AG20443 (cell line): ENCODE results near the gene PLEKHN1.
"Not testable (repeated sequence)": the region's sequence is repeated elsewhere in the genome, so short reads cannot be mapped to it uniquely, and the experiment has no call there.

Source experiments
- DNase-seq: peaks from one replicate; pipeline ENCODE4 v3.0.0; 2012; ENCODE audit warnings: low spot score, mixed read lengths

PLEKHN1 gene

GRCh38 chr1:1010131-1010530, 43.8 kb downstream of the PLEKHN1 start:
- not testable (repeated sequence) for DNase-seq

GRCh38 chr1:1011396-1011949, 45.2 kb downstream of the PLEKHN1 start:
- DNase-seq = no peak

DNA sequence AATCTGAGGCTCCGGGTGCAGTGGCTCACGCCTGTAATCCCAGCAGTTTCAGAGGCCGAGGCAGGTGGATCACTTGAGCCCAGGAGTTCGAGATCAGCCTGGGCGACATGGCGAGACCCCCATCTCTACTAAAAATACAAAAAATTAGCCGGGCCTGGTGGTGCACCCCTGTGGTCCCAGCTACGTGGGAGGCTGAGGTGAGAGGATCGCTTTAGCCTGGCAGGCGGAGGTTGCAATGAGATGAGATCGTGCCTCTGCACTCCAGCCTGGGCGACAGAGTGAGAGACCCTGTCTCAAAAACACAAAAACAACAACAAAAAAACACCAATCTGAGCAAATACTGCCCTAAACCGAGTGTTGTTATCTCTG, 46.4 kb downstream of the PLEKHN1 start:
- not testable (repeated sequence) for DNase-seq

DNA sequence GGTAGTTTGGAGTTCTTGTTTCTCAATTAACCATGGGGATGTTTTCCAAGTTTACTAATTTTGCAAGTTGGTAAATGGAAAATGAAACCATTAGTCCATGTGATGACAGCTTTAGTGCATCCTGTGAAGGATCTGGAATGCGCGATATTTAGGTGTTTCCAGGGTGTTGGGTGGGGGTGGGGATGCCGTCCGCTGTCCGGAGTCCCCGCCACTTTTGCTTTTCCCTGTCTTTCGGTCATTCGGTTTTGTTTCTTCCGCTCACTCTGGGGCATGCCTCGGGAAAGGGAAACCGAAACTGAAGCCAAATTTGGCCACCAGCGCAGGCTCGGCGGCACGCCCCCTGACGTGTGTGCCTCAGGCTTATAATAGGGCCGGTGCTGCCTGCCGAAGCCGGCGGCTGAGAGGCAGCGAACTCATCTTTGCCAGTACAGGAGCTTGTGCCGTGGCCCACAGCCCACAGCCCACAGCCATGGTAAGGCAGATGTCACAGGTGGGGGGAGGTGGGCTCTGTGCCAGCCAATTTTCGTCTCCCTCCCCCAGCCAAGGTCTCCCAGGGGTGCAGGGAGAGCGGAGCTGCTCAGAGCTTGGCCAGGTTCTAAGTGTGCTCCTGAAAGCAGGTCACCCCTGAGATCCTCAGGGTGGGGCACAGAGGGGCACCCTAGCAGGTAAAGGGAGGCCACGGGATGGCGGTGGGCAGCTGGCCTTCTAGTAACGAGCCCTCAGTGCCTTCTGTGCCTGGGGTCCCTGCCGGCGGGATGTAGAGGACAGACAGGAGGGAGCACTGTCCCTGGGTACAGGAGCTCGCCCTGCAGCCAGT, 47.0 kb downstream of the PLEKHN1 start, which contains the start of gene ISG15:
ISG15 (plus strand) TSS at position 393 of the 817 bp plus-strand sequence; CDS start at position 470, 77 bp downstream.
- DNase-seq = peak; percentile 85

DNA sequence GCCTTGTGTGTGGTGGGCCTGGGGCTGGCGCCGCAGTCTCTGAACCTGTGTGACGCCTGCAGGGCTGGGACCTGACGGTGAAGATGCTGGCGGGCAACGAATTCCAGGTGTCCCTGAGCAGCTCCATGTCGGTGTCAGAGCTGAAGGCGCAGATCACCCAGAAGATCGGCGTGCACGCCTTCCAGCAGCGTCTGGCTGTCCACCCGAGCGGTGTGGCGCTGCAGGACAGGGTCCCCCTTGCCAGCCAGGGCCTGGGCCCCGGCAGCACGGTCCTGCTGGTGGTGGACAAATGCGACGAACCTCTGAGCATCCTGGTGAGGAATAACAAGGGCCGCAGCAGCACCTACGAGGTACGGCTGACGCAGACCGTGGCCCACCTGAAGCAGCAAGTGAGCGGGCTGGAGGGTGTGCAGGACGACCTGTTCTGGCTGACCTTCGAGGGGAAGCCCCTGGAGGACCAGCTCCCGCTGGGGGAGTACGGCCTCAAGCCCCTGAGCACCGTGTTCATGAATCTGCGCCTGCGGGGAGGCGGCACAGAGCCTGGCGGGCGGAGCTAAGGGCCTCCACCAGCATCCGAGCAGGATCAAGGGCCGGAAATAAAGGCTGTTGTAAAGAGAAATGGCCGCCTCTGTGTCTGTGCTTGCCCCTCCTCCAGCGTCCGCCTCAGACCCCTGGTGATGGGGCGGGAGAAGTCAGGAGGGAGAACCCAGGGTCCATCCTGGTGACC, 47.8 kb downstream of the PLEKHN1 start:
- peak; percentile 34 for DNase-seq

DNA sequence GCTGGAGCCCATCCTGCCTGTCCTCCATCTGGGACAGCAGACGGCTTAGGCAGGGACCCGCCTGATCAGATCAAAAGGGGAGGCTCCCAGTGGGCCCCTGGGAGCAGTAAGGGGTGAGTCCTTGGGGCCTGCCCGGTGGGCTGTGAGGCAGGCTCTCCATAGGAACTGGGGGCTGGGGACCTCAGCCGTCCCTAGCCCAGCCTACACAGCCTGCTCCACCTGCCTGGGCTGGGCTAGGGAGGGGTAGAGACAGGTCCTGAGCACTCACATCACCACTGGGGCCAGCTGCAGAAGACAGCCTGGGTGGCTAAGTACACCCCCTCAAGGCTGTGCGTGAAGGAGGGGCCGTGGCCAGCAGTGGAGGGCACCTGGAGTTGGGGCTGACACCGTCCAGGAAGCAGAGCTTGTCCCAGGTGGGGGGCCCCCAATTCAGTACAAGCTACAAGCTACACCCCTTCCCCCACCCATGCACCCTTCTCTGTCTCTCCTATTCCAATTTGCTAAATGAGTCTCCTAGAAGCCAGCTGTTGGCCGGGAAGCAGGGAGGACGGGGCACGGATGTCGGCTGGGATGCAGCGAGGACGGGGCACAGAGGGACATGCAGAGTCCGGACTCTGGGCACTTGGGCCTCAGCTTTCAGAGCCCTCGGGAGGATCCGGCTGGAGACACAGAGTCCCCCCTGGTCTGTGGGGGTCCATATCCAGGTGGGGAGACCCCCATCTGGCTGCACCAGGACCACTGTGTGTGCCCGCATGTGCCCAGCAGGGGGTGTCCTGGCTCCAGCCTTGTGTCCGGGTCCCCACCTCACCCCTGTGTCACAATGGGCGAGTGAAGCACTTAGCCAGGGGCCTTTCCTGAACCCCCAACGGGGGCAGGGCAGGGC, 48.8 kb downstream of the PLEKHN1 start:
- DNase-seq = no peak

DNA sequence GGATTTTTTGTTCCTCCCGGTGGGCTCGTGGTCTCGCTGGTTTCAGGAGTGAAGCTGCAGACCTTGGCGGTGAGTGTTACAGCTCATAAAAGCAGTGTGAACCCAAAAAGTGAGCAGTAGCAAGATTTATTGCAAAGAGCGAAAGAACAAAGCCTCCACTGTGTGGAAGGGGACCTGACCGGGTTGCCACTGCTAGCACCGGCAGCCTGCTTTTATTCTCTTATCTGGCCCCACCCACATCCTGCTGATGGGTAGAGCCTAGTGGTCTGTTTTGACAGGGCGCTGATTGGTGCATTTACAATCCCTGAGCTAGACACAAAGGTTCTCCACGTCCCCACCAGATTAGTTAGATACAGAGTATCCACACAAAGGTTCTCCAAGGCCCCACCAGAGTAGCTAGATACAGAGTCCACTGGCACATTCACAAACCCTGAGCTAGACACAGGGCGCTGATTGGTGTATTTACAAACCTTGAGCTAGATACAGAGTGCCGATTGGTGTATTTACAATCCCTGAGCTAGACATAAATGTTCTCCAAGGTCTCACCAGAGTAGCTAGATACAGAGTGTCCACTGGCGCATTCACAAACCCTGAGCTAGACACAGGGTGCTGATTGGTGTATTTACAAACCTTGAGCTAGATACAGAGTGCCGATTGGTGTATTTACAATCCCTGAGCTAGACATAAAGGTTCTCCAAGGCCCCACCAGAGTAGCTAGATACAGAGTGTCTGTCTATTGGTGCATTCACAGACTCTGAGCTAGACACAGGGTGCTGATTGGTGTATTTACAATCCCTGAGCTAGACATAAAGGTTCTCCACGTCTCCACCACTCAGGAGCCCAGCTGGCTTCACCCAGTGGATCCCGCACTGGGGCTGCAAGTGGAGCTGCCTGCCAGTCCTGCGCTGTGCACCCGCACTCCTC, 51.4 kb downstream of the PLEKHN1 start:
- not testable (repeated sequence) for DNase-seq

- not testable (repeated sequence) for DNase-seq
These were observed 52.0 kb downstream of the PLEKHN1 start for GRCh38 chr1:1018321-1018685.

- peak; percentile 99 for DNase-seq
These were observed 53.1 kb downstream of the PLEKHN1 start for GRCh38 chr1:1019122-1019999.

DNA sequence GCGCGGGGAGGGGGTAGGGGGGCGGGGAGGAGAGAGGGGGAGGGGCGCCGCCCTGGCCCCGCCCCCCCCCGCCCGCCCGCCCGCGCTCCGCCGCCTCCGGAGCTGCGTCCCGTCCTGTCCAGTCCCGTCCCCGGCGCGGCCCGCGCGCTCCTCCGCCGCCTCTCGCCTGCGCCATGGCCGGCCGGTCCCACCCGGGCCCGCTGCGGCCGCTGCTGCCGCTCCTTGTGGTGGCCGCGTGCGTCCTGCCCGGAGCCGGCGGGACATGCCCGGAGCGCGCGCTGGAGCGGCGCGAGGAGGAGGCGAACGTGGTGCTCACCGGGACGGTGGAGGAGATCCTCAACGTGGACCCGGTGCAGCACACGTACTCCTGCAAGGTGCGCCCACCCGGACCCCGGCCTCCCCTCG, 53.7 kb downstream of the PLEKHN1 start, which contains the start of gene AGRN:
AGRN (plus strand) TSS at position 121 of the 405 bp plus-strand sequence; CDS start at position 174, 53 bp downstream.
- no peak for DNase-seq

- peak; percentile 27 for DNase-seq
These were observed 54.2 kb downstream of the PLEKHN1 start for GRCh38 chr1:1020415-1021009.

DNA sequence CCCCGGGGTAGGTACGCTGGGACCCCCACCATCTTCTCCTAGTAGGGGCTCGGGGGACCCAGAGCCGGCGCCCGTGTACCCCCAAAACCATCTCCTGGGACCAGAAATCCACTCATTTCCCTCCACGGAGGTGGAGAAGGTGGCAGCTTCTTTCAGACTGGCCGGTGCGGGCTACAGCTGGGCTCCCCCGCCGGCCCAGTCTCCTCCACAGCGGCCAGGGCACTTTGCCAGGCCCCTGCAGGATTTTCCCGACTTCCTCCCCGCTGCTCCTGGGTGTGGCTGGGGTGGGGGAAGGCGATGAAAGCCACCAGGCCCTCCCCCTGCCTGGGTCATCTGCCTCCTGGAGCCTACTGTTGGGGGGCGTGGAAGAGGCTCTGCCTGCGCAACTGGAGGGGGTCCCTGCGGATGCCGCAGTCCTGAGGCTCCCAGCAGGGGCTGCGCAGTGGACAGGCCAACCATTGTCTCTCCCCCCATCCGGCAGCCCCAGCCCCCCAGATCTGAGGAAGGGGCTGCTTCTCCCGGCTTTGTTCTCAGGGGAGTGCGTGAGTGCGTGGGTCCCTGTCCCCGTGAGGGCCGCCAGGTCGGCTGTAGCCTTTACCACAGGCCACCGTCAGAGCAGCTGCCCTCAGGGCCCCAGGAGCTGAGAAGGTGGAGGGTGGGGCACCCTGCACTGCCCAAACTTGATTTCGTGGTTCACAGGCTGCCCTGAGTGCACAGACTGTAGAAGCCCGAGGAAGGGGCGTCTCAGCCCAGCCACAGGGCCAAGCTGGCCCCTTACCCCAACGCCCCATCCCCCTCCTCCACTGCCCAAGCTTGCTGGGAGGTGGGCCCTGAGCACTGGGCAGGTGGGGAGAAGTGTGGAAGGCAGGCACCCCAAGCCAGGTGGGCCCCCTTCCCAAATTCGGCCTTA, 55.0 kb downstream of the PLEKHN1 start:
- peak; percentile 80 for DNase-seq

GRCh38 chr1:1021920-1022259, 55.6 kb downstream of the PLEKHN1 start:
- no peak for DNase-seq

GRCh38 chr1:1022302-1023009, 56.2 kb downstream of the PLEKHN1 start:
- no peak for DNase-seq

DNA sequence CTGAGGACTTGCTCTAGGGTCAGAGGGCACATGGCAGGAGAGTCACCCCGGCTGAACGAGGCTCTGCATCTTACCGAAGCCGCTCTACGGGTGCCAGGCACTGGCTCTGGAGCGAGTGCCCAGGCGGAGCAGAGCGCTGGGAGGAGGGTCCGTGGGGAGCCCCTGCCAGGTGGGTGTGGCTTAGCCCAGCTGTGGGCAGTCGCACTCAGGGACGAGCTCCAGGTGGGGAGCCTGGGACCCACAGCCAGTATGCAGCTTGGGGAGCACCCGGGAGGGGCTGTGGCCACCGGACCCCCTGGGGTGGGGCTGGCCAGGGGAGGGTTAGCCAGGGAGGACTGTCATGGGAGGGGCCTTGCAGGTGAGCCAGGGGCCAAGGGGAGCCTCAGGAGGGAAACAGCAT, 57.4 kb downstream of the PLEKHN1 start:
- no peak for DNase-seq

GRCh38 chr1:1024149-1024770, 58.0 kb downstream of the PLEKHN1 start:
- DNase-seq = no peak
